KBM-7 (cell line): Measurements from ENCODE around the gene GRIFIN.
"Not testable (repeated sequence)": the region's sequence is repeated elsewhere in the genome, so short reads cannot be mapped to it uniquely, and the experiment has no call there.

ENCODE experiments used
- DNase-seq: peaks from one replicate; pipeline ENCODE4 v3.0.0-alpha.2; 2015
- in situ Hi-C: fragments of 300-500 bp; cut with MboI; formaldehyde crosslinking; loops from 2 replicates; pipeline ENCODE4 v1.14.3; 2020; ENCODE audit warnings: low sequenced_read_pairs, low pct_unique_long_range_greater_than_20kb, mixed read lengths

The GRIFIN gene

GRCh38 chr7:2469460-2470203, 6.6 kb downstream of the GRIFIN start:
- DNase-seq, in situ Hi-C loops: not testable (repeated sequence)

- in situ Hi-C loops = no loop called here
Observed at GRCh38 chr7:2468227-2468626, 8.0 kb downstream of the GRIFIN start.

GRCh38 chr7:2466675-2467074, 9.5 kb downstream of the GRIFIN start:
- in situ Hi-C loops = no loop called here
- no peak for DNase-seq

More at GRCh38 chr7:2468227-2468626, 8.0 kb downstream of the GRIFIN start:
- DNase-seq = no peak

- DNase-seq = no peak
- in situ Hi-C loops = no loop called here
Observed at GRCh38 chr7:2465928-2466327, 10.3 kb downstream of the GRIFIN start.

- in situ Hi-C loops = no loop called here
Observed at GRCh38 chr7:2462731-2463130, 13.5 kb downstream of the GRIFIN start.

GRCh38 chr7:2461268-2462026, 14.8 kb downstream of the GRIFIN start:
- in situ Hi-C loops = no loop called here
- no peak for DNase-seq

More at GRCh38 chr7:2462731-2463130, 13.5 kb downstream of the GRIFIN start:
- no peak for DNase-seq

GRCh38 chr7:2460641-2461040, 15.6 kb downstream of the GRIFIN start:
- no peak for DNase-seq
- in situ Hi-C loops = no loop called here

GRCh38 chr7:2460188-2460587, 16.0 kb downstream of the GRIFIN start:
- in situ Hi-C loops = no loop called here
- no peak for DNase-seq

- DNase-seq = no peak
- in situ Hi-C loops = no loop called here
Observed at GRCh38 chr7:2459674-2460073, 16.5 kb downstream of the GRIFIN start.

GRCh38 chr7:2453849-2454248, 22.3 kb downstream of the GRIFIN start:
- DNase-seq, in situ Hi-C loops: not testable (repeated sequence)

- in situ Hi-C loops = no loop called here
- no peak for DNase-seq
Observed at GRCh38 chr7:2452643-2453270, 23.4 kb downstream of the GRIFIN start.

- in situ Hi-C loops = no loop called here
- DNase-seq = no peak
Observed at GRCh38 chr7:2452074-2452507, 24.1 kb downstream of the GRIFIN start.

- DNase-seq = peak; percentile 81
- in situ Hi-C loops = no loop called here
Observed at GRCh38 chr7:2451171-2452073, 24.8 kb downstream of the GRIFIN start.

- DNase-seq = no peak
Observed at GRCh38 chr7:2450198-2451107, 25.7 kb downstream of the GRIFIN start.

GRCh38 chr7:2446676-2447075, 29.5 kb downstream of the GRIFIN start:
- in situ Hi-C loops = no loop called here
- DNase-seq = no peak

More at GRCh38 chr7:2450198-2451107, 25.7 kb downstream of the GRIFIN start:
- in situ Hi-C loops = no loop called here

GRCh38 chr7:2445898-2446555, 30.2 kb downstream of the GRIFIN start:
- in situ Hi-C loops = no loop called here
- no peak for DNase-seq

GRCh38 chr7:2445047-2445446, 31.2 kb downstream of the GRIFIN start:
- no peak for DNase-seq
- in situ Hi-C loops = no loop called here

GRCh38 chr7:2444476-2444875, 31.7 kb downstream of the GRIFIN start:
- in situ Hi-C loops = no loop called here
- no peak for DNase-seq
